ENCODE measurements around the gene PSG11.

- TF ChIP-seq POLR2AphosphoS5 (IDR thresholded peaks at IDR 0.05; ENCODE audit: low read depth, low read length), result no peak
- TF ChIP-seq REST (IDR thresholded peaks at IDR 0.05; ENCODE audit: insufficient read depth in 1 of 2, low read depth in 2 of 2, low read length in 2 of 2), result no peak
Observed at GRCh38 chr19:42989851-42990250, 36.4 kb downstream of the PSG11 start.
